Upper lobe of right lung (tissue), 1 donor: ENCODE data around the gene LGR5. TPM values are rescaled to one million over a fixed set of nuclear protein-coding genes. Genes with fewer than 3 reads are reported as not detected.

ENCODE experiments used
- ATAC-seq: fragments of 200-7000 bp; cut with Tn5 transposase; one replicate; pipeline ENCODE4 v1.9.1; 2020; ENCODE audit warnings: mild to moderate bottlenecking, moderate library complexity
- DNase-seq: peaks from one replicate; pipeline ENCODE4 v3.0.0-alpha.2; 2020
- H3K27ac ChIP-seq: fragments of 200-600 bp; one replicate; pipeline ENCODE4 v1.8.0; 2022
- H3K27me3 ChIP-seq: fragments of 200-600 bp; one replicate; pipeline ENCODE4 v1.8.0; 2022; ENCODE audit warnings: mild to moderate bottlenecking
- H3K36me3 ChIP-seq: fragments of 200-600 bp; one replicate; pipeline ENCODE4 v1.8.0; 2022
- H3K4me1 ChIP-seq: fragments of 200-600 bp; one replicate; pipeline ENCODE4 v1.8.0; 2022
- H3K4me3 ChIP-seq: fragments of 200-600 bp; one replicate; pipeline ENCODE4 v1.8.0; 2022; ENCODE audit warnings: mild to moderate bottlenecking
- H3K9me3 ChIP-seq: fragments of 200-600 bp; one replicate; pipeline ENCODE4 v1.8.0; 2022
- intact Hi-C: fragments of 100-400 bp; cut with DNase I; formaldehyde crosslinking; loops from one replicate; pipeline ENCODE4 v1.11.0; 2022
- total RNA-seq: library from RNA; stranded (reverse); fragmentation: NEBNext Ultra II Directional; extraction: Animal tissue kit (Norgen Biotek cat#: 25700); gene quantifications from one replicate; pipeline ENCODE4 v1.2.1, GENCODE V29; 2021
- TF ChIP-seq, protein P1 (sequence below): fragments of 200-600 bp; IDR thresholded peaks from one replicate; pipeline ENCODE4 v1.8.0; 2022; ENCODE audit warnings: antibody characterized with exemption
- donor health status: DM: no; HTN: yes; CAD: no; lungs with severe emphysema.

LGR5 gene
- total RNA-seq, 1 donor from 2014 or later: 0.35 TPM

GRCh38 chr12:71589478-71589881 is 149.9 kb downstream of the LGR5 start:
- no peak for ATAC-seq
- no peak overlapping the region for H3K27ac ChIP-seq
- H3K27me3 ChIP-seq: peaks cover 18% of the 10 kb centered on the region
- no peak for DNase-seq
- no peak overlapping the region for H3K4me3 ChIP-seq
- intact Hi-C loops: no loop called here
- TF ChIP-seq, protein P1, sequence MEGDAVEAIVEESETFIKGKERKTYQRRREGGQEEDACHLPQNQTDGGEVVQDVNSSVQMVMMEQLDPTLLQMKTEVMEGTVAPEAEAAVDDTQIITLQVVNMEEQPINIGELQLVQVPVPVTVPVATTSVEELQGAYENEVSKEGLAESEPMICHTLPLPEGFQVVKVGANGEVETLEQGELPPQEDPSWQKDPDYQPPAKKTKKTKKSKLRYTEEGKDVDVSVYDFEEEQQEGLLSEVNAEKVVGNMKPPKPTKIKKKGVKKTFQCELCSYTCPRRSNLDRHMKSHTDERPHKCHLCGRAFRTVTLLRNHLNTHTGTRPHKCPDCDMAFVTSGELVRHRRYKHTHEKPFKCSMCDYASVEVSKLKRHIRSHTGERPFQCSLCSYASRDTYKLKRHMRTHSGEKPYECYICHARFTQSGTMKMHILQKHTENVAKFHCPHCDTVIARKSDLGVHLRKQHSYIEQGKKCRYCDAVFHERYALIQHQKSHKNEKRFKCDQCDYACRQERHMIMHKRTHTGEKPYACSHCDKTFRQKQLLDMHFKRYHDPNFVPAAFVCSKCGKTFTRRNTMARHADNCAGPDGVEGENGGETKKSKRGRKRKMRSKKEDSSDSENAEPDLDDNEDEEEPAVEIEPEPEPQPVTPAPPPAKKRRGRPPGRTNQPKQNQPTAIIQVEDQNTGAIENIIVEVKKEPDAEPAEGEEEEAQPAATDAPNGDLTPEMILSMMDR: no peak
- no peaks in the 10 kb centered on the region for H3K9me3 ChIP-seq
- H3K36me3 ChIP-seq: no peaks in the 10 kb centered on the region
- H3K4me1 ChIP-seq: no peaks in the 10 kb centered on the region

DNA sequence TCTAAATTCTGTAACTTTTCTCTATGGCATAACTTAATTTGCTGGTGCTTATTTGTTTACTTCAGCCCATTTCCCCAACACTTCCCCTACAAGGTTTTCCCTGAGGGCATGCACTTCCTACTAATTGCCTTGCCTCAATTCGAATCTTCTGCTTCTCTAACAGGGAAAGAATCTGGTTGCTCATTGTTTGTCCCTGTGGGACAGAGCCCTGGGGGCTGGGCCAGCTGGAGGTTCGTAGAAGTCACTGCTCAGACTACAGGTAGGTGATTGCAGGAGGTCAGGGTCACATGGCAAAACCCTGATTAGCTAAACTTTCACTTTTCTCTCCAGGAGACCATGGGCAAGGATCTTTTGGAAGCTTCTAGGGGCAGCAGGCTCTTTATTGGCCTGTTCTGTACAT is 152.0 kb downstream of the LGR5 start:
- intact Hi-C loops: no loop called here
- TF ChIP-seq, protein P1: no peak
- Histone ChIP-seq H3K4me3 (no peak overlapping the region), H3K9me3 (no peaks in the 10 kb centered on the region), H3K36me3 (no peaks in the 10 kb centered on the region), H3K27me3 (peaks cover 27% of the 10 kb centered on the region), H3K4me1 (no peaks in the 10 kb centered on the region), H3K27ac (no peak overlapping the region)
- DNase-seq (no peak), ATAC-seq (no peak)

- Histone ChIP-seq H3K9me3 (no peaks in the 10 kb centered on the region), H3K27me3 (peaks cover 27% of the 10 kb centered on the region), H3K27ac (no peak overlapping the region), H3K36me3 (no peaks in the 10 kb centered on the region), H3K4me1 (no peaks in the 10 kb centered on the region), H3K4me3 (no peak overlapping the region)
- ATAC-seq: no peak
- no peak for DNase-seq
- TF ChIP-seq, protein P1: no peak
- intact Hi-C loops: no loop called here
Observed at GRCh38 chr12:71592841-71593240, 153.2 kb downstream of the LGR5 start.

GRCh38 chr12:71594214-71594948 is 154.8 kb downstream of the LGR5 start:
- ATAC-seq (no peak), DNase-seq (no peak)
- TF ChIP-seq, protein P1: no peak
- intact Hi-C loops: no loop called here
- H3K4me3 ChIP-seq: no peak overlapping the region
- no peaks in the 10 kb centered on the region for H3K9me3 ChIP-seq
- H3K36me3 ChIP-seq: no peaks in the 10 kb centered on the region
- H3K4me1 ChIP-seq: no peaks in the 10 kb centered on the region
- H3K27ac ChIP-seq: no peak overlapping the region
- peaks cover 27% of the 10 kb centered on the region for H3K27me3 ChIP-seq

DNA sequence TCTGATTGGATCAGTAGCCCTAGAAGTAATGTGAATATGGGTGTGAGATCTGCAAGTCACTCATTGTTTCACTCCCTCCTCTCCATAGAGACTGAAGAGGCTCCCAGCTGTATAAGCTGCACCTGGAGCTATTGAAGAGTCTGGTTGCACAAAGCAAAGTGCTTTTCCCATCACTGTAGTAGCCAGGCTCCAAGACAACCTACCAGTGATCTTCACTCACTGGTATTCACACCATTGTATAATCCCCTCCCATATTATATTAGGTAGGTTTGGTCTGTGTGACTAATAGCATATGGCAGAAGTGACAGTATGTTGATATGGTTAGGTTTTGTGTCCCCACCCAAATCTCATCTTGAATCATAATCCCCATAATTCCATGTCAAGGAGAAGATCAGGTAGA is 159.6 kb downstream of the LGR5 start:
- TF ChIP-seq, protein P1: no peak
- DNase-seq (no peak), ATAC-seq (no peak)
- Histone ChIP-seq H3K4me1 (no peaks in the 10 kb centered on the region), H3K4me3 (no peak overlapping the region), H3K27ac (no peak overlapping the region), H3K9me3 (no peaks in the 10 kb centered on the region), H3K27me3 (peaks cover 9% of the 10 kb centered on the region), H3K36me3 (no peaks in the 10 kb centered on the region)
- intact Hi-C loops: no loop called here
